GM19467 (cell line): Measurements from ENCODE around the gene SP3.

Source experiments
- ATAC-seq: cut with Tn5 transposase; IDR thresholded peaks from one replicate; pipeline ENCODE4 v1.9.1; 2021; ENCODE audit warnings: mild to moderate bottlenecking, moderate library complexity; ENCODE audit not compliant: unreplicated experiment

The SP3 gene

GRCh38 chr2:173860566-173860965, 104.6 kb downstream of the SP3 start:
- no peak for ATAC-seq

GRCh38 chr2:173860082-173860481, 105.1 kb downstream of the SP3 start:
- ATAC-seq: no peak

- no peak for ATAC-seq
These were observed 106.9 kb downstream of the SP3 start for GRCh38 chr2:173858291-173858731.
